Measurements from ENCODE around the gene STIP1. TPM values are rescaled to one million over a fixed set of nuclear protein-coding genes. Genes with fewer than 3 reads are reported as not detected.

The STIP1 gene
- total RNA-seq, 4 donors from 2014 or later = 141 to 193 (median 168) TPM

DNA sequence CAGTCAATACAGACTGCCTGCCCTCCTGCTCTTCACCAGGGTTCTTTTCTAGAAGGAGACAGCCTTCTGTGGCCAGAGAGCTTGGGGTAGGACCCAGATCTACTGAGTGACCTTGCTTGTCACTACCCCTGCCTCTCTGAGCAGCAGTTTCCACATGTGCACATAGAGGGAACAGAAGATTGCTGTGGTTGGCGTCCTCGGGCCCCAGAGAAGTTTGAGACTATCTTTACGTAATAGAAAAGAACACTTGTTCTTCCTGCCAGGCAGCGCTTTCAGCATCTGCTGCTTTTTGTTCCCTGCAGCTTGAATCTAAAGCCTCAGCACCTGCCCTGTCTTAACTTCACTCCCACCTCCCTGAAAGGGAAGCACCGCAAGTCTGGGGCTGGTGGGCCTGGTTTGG, 53.0 kb downstream of the STIP1 start:
- peaks cover 27 to 43% of the 10 kb centered on the region in 2 donors for H3K4me1 ChIP-seq
- in situ Hi-C loops (cut with MboI; ENCODE audit: low sequenced_read_pairs in 4 of 4) = no loop called here
- no peaks in the 10 kb centered on the region for H3K9me3 ChIP-seq
- H3K36me3 ChIP-seq = peaks cover 0 to 10% of the 10 kb centered on the region in 2 donors
- no peaks in the 10 kb centered on the region for H3K27me3 ChIP-seq
- ATAC-seq = no peak
- intact Hi-C loops (cut with DNase I; ENCODE audit: low total_unique reads) = no loop called here
- TF ChIP-seq POLR2A (IDR thresholded peaks at IDR 0.05) = no peak
- TF ChIP-seq, protein P1, sequence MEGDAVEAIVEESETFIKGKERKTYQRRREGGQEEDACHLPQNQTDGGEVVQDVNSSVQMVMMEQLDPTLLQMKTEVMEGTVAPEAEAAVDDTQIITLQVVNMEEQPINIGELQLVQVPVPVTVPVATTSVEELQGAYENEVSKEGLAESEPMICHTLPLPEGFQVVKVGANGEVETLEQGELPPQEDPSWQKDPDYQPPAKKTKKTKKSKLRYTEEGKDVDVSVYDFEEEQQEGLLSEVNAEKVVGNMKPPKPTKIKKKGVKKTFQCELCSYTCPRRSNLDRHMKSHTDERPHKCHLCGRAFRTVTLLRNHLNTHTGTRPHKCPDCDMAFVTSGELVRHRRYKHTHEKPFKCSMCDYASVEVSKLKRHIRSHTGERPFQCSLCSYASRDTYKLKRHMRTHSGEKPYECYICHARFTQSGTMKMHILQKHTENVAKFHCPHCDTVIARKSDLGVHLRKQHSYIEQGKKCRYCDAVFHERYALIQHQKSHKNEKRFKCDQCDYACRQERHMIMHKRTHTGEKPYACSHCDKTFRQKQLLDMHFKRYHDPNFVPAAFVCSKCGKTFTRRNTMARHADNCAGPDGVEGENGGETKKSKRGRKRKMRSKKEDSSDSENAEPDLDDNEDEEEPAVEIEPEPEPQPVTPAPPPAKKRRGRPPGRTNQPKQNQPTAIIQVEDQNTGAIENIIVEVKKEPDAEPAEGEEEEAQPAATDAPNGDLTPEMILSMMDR (IDR thresholded peaks at IDR 0.05 in 4 of 5, conservative IDR thresholded peaks at IDR 0.05 in 1 of 5) = no peak
- no peak overlapping the region for H3K4me3 ChIP-seq
- DNase-seq = no peak
- peak overlapping the region in 3 of 4 donors; percentile 92 to 100 (median 93) for H3K27ac ChIP-seq

GRCh38 chr11:64239662-64240434, 53.9 kb downstream of the STIP1 start:
- no peaks in the 10 kb centered on the region for H3K9me3 ChIP-seq
- H3K36me3 ChIP-seq = peaks cover 0 to 13% of the 10 kb centered on the region in 2 donors
- no peaks in the 10 kb centered on the region for H3K27me3 ChIP-seq
- H3K4me1 ChIP-seq = peaks cover 32 to 45% of the 10 kb centered on the region in 2 donors
- DNase-seq (no peak), ATAC-seq (no peak)
- in situ Hi-C loops (cut with MboI; ENCODE audit: low sequenced_read_pairs in 4 of 4) = no loop called here
- H3K4me3 ChIP-seq = peak overlapping the region; percentile 85 to 96 (median 86)
- intact Hi-C loops (cut with DNase I; ENCODE audit: low total_unique reads) = loop anchor here (2.0 to 10.0 kb wide), 2 partner anchors 31 to 635 kb away; partner anchors contain the start of gene EHD1
- H3K27ac ChIP-seq = peak overlapping the region; percentile 92 to 100 (median 96)
- no peak for TF ChIP-seq POLR2A (IDR thresholded peaks at IDR 0.05)
- TF ChIP-seq, protein P1 (IDR thresholded peaks at IDR 0.05 in 4 of 5, conservative IDR thresholded peaks at IDR 0.05 in 1 of 5) = no peak

DNA sequence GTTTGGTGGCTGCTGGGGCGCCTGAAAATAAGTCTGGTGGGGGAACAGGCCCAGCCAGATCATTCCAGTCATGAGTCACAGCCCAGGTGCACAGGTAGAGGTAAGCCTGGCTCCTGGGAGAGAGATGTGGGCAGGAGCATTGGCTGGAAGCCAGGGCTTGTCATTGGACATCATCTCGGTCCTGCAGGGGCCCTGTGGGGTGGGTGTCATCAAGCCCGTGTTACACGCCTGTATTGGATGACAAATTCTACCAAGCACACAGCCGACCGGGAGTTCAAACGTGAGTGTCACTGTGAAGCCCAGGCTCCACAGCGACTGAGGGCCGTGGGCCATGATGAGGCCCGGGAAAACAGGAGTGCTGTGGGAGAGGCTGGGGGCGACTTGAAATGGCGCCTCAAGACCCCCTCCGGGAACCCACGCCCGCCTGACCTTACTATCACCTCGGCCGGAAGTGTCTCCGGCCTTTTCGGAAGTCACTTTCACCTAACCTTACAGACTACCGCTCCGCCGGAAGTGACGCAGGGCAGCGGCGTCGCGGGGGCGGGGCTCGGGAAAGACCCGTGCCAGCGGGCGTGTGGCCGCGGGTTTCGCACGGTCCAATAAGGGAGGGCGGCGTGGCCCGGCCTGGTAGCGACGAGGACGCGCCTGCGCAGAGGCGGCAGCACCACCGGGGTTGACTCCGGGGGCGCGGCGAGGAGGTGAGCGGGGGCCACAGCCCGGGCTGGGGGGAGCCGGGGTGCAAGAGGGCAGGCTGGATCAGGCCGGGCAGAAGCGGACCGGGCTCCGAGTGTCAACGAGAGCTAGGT, 54.7 kb downstream of the STIP1 start, which contains the start of gene FKBP2:
Gene FKBP2, plus strand, starts transcription at position 661 of the 806 bp plus-strand sequence. CDS start 1,293 bp downstream, outside the sequence.
- peaks cover 33 to 42% of the 10 kb centered on the region in 2 donors for H3K4me1 ChIP-seq
- no peaks in the 10 kb centered on the region for H3K9me3 ChIP-seq
- peak within 1 kb of the TSS; percentile 85 to 96 (median 91) for H3K4me3 ChIP-seq
- peak; percentile 97 to 98 for TF ChIP-seq POLR2A (IDR thresholded peaks at IDR 0.05)
- TF ChIP-seq, protein P1 (IDR thresholded peaks at IDR 0.05 in 4 of 5, conservative IDR thresholded peaks at IDR 0.05 in 1 of 5) = no peak
- peaks cover 0 to 13% of the 10 kb centered on the region in 2 donors for H3K36me3 ChIP-seq
- DNase-seq = peak; percentile 94 to 98
- in situ Hi-C loops (cut with MboI; ENCODE audit: low sequenced_read_pairs in 4 of 4) (no loop called here), intact Hi-C loops (cut with DNase I; ENCODE audit: low total_unique reads) (loop anchor here (2.0 to 10.0 kb wide), 2 partner anchors 30 to 634 kb away; partner anchors contain the start of gene EHD1)
- peak; percentile 64 to 69 for ATAC-seq
- no peaks in the 10 kb centered on the region for H3K27me3 ChIP-seq
- H3K27ac ChIP-seq = peak within 1 kb of the TSS; percentile 92 to 100 (median 96)

GRCh38 chr11:64241241-64241490, 55.2 kb downstream of the STIP1 start:
- TF ChIP-seq, protein P1 (IDR thresholded peaks at IDR 0.05 in 4 of 5, conservative IDR thresholded peaks at IDR 0.05 in 1 of 5) = no peak
- TF ChIP-seq POLR2A (IDR thresholded peaks at IDR 0.05) = no peak
- peaks cover 33 to 43% of the 10 kb centered on the region in 2 donors for H3K4me1 ChIP-seq
- intact Hi-C loops (cut with DNase I; ENCODE audit: low total_unique reads) (loop anchor here (2.0 to 10.0 kb wide), 2 partner anchors 30 to 634 kb away; partner anchors contain the start of gene EHD1), in situ Hi-C loops (cut with MboI; ENCODE audit: low sequenced_read_pairs in 4 of 4) (no loop called here)
- peak overlapping the region; percentile 92 to 100 (median 96) for H3K27ac ChIP-seq
- peak overlapping the region; percentile 85 to 96 (median 86) for H3K4me3 ChIP-seq
- H3K27me3 ChIP-seq = no peaks in the 10 kb centered on the region
- H3K36me3 ChIP-seq = peaks cover 0 to 13% of the 10 kb centered on the region in 2 donors
- DNase-seq (peak in 1 of 2 donors; percentile 100), ATAC-seq (peak; percentile 69 to 71)
- no peaks in the 10 kb centered on the region for H3K9me3 ChIP-seq
